SK-N-SH (cell line): ENCODE measurements around the gene PFDN1. TPM values are rescaled to one million over a fixed set of nuclear protein-coding genes. Genes with fewer than 3 reads are reported as not detected.

Experiments
- CTCF ChIA-PET: fragments of 300-600, 350-600 bp; formaldehyde crosslinking; extraction: SDS; loops from one replicate; lab custom pipeline; 2021; lab: Yijun Ruan, JAX
- POLR2A ChIA-PET: fragments of 350-600 bp; sonication (Branson Sonifier 250); formaldehyde crosslinking; extraction: SDS; loops from one replicate; lab custom pipeline; 2020; ENCODE audit warnings: antibody characterized with exemption, inconsistent platforms; lab: Yijun Ruan, JAX
- DNase-seq: peaks from one replicate; pipeline ENCODE4 v3.0.0; 2012
- H2AFZ ChIP-seq: fragments of 200-600 bp; sonication (generic); 2 replicates; pipeline ENCODE4 v1.8.1; 2016; ENCODE audit warnings: antibody characterized with exemption, mild to moderate bottlenecking, low read depth
- H3F3A ChIP-seq: fragments of 200-600 bp; sonication (generic); replicated peaks from 2 replicates; pipeline ENCODE3; 2016; ENCODE audit warnings: antibody characterized with exemption, mild to moderate bottlenecking; ENCODE audit not compliant: insufficient read depth
- H3K27ac ChIP-seq, 2 experiments: fragments of 200-500 bp in 1 of 2; fragments of 200-600 bp in 1 of 2; sonication (Bioruptor generic) in 1 of 2; sonication (generic), shearing (Covaris generic) in 1 of 2; 2 replicates each; pipeline versions ENCODE4 v1.5.1 to v1.6.1; 2014 to 2016; ENCODE audit warnings: low read depth in 2 of 2, inconsistent platforms in 1 of 2, low read length in 1 of 2, mild to moderate bottlenecking in 1 of 2, mixed read lengths in 1 of 2
- H3K27me3 ChIP-seq: fragments of 200-600 bp; sonication (generic), shearing (Covaris generic); 2 replicates; pipeline ENCODE4 v1.6.1; 2016; ENCODE audit warnings: mixed run types; ENCODE audit not compliant: insufficient read depth
- H3K36me3 ChIP-seq, 2 experiments: fragments of 200-500 bp in 1 of 2; fragments of 200-600 bp in 1 of 2; sonication (Bioruptor generic) in 1 of 2; sonication (generic) in 1 of 2; replicated peaks in 1 of 2; 2 replicates each; pipeline versions ENCODE3 to v1.5.1; 2014 to 2016; ENCODE audit warnings: low read length in 1 of 2, mild to moderate bottlenecking in 1 of 2; ENCODE audit not compliant: insufficient read depth in 2 of 2, control insufficient read depth in 1 of 2
- H3K4me1 ChIP-seq, 2 experiments: fragments of 200-500 bp in 1 of 2; fragments of 200-600 bp in 1 of 2; sonication (Bioruptor generic) in 1 of 2; sonication (generic), shearing (Covaris generic) in 1 of 2; 2 replicates each; pipeline versions ENCODE4 v1.5.1 to v1.6.1; 2014 to 2016; ENCODE audit warnings: low read depth in 1 of 2, low read length in 1 of 2, mixed run types in 1 of 2; ENCODE audit not compliant: insufficient read depth in 2 of 2, control insufficient read depth in 1 of 2
- H3K4me2 ChIP-seq: fragments of 200-600 bp; sonication (generic), shearing (Covaris generic); 2 replicates; pipeline ENCODE4 v1.6.1; 2017; ENCODE audit warnings: mixed run types
- H3K4me3 ChIP-seq, 2 experiments: fragments of 200-500 bp in 1 of 2; fragments of 200-600 bp in 1 of 2; sonication (Bioruptor generic) in 1 of 2; sonication (generic), shearing (Covaris generic) in 1 of 2; 2 replicates each; pipeline versions ENCODE4 v1.5.1 to v1.8.1; 2014 to 2016; ENCODE audit warnings: low read depth in 2 of 2, inconsistent platforms in 1 of 2, low read length in 1 of 2, mild to moderate bottlenecking in 1 of 2, mixed read lengths in 1 of 2, moderate library complexity in 1 of 2
- H3K79me2 ChIP-seq: fragments of 200-600 bp; sonication (generic); 2 replicates; pipeline ENCODE4 v1.8.1; 2017; ENCODE audit warnings: mild to moderate bottlenecking; ENCODE audit not compliant: insufficient read depth
- H3K9ac ChIP-seq: fragments of 200-600 bp; sonication (generic); 2 replicates; pipeline ENCODE4 v1.6.1; 2017; ENCODE audit warnings: mixed run types
- H3K9me2 ChIP-seq: fragments of 200-600 bp; sonication (generic); 2 replicates; pipeline ENCODE4 v1.6.1; 2017; ENCODE audit warnings: mixed run types
- H3K9me3 ChIP-seq: fragments of 200-600 bp; sonication (generic); 2 replicates; pipeline ENCODE4 v1.6.1; 2017; ENCODE audit warnings: mixed run types, mild to moderate bottlenecking, moderate library complexity
- H4K20me1 ChIP-seq: fragments of 200-600 bp; sonication (generic); 2 replicates; pipeline ENCODE4 v1.6.1; 2017; ENCODE audit warnings: mild to moderate bottlenecking, mixed run types; ENCODE audit not compliant: insufficient read depth
- ELF1 ChIP-seq: IDR thresholded peaks from 2 replicates; pipeline ENCODE4 v1.4.0; 2012
- EP300 ChIP-seq, 2 experiments: IDR thresholded peaks; 2 replicates each; pipeline versions ENCODE4 v1.4.0 to v1.6.1; 2012; ENCODE audit warnings: borderline replicate concordance in 1 of 2, low read depth in 1 of 2, low read length in 1 of 2
- FOSL2 ChIP-seq: IDR thresholded peaks from 2 replicates; pipeline ENCODE4 v1.4.0; 2012; ENCODE audit warnings: low read depth, mild to moderate bottlenecking, moderate library complexity, borderline replicate concordance
- FOXJ3 ChIP-seq: sonication (generic); formaldehyde crosslinking; IDR thresholded peaks from 2 replicates; pipeline ENCODE4 v1.5.1; 2020; ENCODE audit warnings: mild to moderate bottlenecking, missing genetic modification reagents
- FOXM1 ChIP-seq: IDR thresholded peaks from 2 replicates; pipeline ENCODE4 v1.4.0; 2012; ENCODE audit warnings: low read depth, mild to moderate bottlenecking
- JUND ChIP-seq: IDR thresholded peaks from 2 replicates; pipeline ENCODE4 v1.4.0; 2012
- MXI1 ChIP-seq: IDR thresholded peaks from 2 replicates; pipeline ENCODE4 v1.6.1; 2012; ENCODE audit warnings: mild to moderate bottlenecking, low read depth, low read length, improper control_type of control experiment
- NRF1 ChIP-seq: IDR thresholded peaks from 2 replicates; pipeline ENCODE4 v1.6.1; 2012; ENCODE audit warnings: low read depth, mild to moderate bottlenecking, low read length
- PBX3 ChIP-seq: IDR thresholded peaks from 2 replicates; pipeline ENCODE4; 2012
- RXRA ChIP-seq: IDR thresholded peaks from 2 replicates; pipeline ENCODE4 v1.4.0; 2012; ENCODE audit warnings: low read depth, mild to moderate bottlenecking, borderline replicate concordance
- SIN3A ChIP-seq: IDR thresholded peaks from 2 replicates; pipeline ENCODE4 v1.6.1; 2012; ENCODE audit warnings: low read depth, mild to moderate bottlenecking, low read length, moderate library complexity, borderline replicate concordance
- SMC3 ChIP-seq: IDR thresholded peaks from 2 replicates; pipeline ENCODE4 v1.6.1; 2012; ENCODE audit warnings: low read depth, low read length, improper control_type of control experiment
- TCF12 ChIP-seq: IDR thresholded peaks from 2 replicates; pipeline ENCODE4 v1.4.0; 2012
- TEAD4 ChIP-seq: IDR thresholded peaks from 2 replicates; pipeline ENCODE4 v1.4.0; 2012; ENCODE audit warnings: mild to moderate bottlenecking, borderline replicate concordance; ENCODE audit not compliant: insufficient read depth
- USF2 ChIP-seq: fragments of 150-350 bp; IDR thresholded peaks from 2 replicates; pipeline ENCODE4 v1.6.1; 2017; ENCODE audit warnings: antibody characterized with exemption, low read length, low read depth, borderline replicate concordance
- YY1 ChIP-seq: IDR thresholded peaks from 2 replicates; pipeline ENCODE4 v1.4.0; 2012; ENCODE audit warnings: low read depth, mild to moderate bottlenecking
- ZBTB33 ChIP-seq: IDR thresholded peaks from 2 replicates; pipeline ENCODE4 v1.4.0; 2012; ENCODE audit warnings: low read depth, borderline replicate concordance
- WGBS: methylation state at CpG from one replicate; pipeline ENCODE4 v1.1.6; 2017; ENCODE audit warnings: low lambda C conversion rate; 5-methylcytosine and 5-hydroxymethylcytosine counted together
- polyA plus RNA-seq, 3 experiments: library from polyadenylated mRNA; depleted of rRNA; stranded (reverse); fragments of >200 nt; gene quantifications; 2 replicates each; pipeline ENCODE4 v1.2.3, GENCODE V29; 2012
- TF ChIP-seq, protein P1 (sequence below): IDR thresholded peaks from 2 replicates; pipeline ENCODE4 v1.4.0; 2012; ENCODE audit warnings: low read depth
- TF ChIP-seq, protein P2 (sequence below): fragments of 150-350 bp; IDR thresholded peaks from 2 replicates; pipeline ENCODE4 v1.6.1; 2016; ENCODE audit warnings: mild to moderate bottlenecking, low read depth, low read length

The PFDN1 gene
- polyA plus RNA-seq, 1 of the 3 experiments (the other 2 are of a cell fraction): 55.2 TPM

DNA sequence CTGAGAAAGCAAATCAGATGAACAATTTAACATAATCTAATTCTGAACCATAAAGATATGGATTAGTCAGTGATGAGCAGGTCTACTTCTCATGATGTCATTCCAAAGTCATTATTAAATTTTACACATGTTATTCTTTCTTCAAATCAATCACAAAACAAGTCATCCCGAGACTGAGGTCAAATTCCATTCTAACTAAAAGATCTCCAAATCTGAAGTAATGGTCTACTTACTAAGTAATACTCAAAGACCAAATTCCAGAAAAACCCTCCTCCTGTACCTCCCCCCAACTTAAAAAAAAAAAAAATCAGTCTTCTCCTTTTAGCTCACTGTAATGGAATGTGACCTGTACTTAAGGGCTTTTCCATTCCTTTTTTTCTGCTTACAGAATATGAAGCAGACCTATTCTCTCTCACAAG lies 4.7 kb downstream of the PFDN1 start:
- Histone ChIP-seq H3K4me2 (peak overlapping the region; percentile 59), H3K27ac (peak overlapping the region in 1 of 2 experiments; percentile 96; a peak in 3 of 4 replicates), H3K9me3 (no peaks in the 10 kb centered on the region), H2AFZ (no peak overlapping the region), H3K4me1 (peaks cover 3 to 61% of the 10 kb centered on the region in 2 experiments; a peak in 3 of 4 replicates), H3K36me3 (peaks cover 3 to 15% of the 10 kb centered on the region in 2 experiments), H3K27me3 (no peaks in the 10 kb centered on the region), H4K20me1 (peaks cover 4% of the 10 kb centered on the region; the same call in 1 of the 2 replicates), H3F3A (peaks cover 49% of the 10 kb centered on the region), H3K9me2 (no peaks in the 10 kb centered on the region), H3K4me3 (no peak overlapping the region), H3K9ac (peak overlapping the region; percentile 51; the same call in 1 of the 2 replicates), H3K79me2 (peaks cover 81% of the 10 kb centered on the region)
- ChIA-PET POLR2A (no interaction called here), CTCF (interaction anchor here (1.2 kb wide), 1 partner anchor 48 kb away, joined by 5 read pairs; the partner anchor contains the start of gene HBEGF)
- 5% methylated on average over 1 of the region's 1 CpG for WGBS
- no peak for TF ChIP-seq MXI1
- no peak for TF ChIP-seq SMC3
- TF ChIP-seq, protein P1, sequence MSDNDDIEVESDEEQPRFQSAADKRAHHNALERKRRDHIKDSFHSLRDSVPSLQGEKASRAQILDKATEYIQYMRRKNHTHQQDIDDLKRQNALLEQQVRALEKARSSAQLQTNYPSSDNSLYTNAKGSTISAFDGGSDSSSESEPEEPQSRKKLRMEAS: no peak
- no peak for TF ChIP-seq ELF1
- TF ChIP-seq, protein P2, sequence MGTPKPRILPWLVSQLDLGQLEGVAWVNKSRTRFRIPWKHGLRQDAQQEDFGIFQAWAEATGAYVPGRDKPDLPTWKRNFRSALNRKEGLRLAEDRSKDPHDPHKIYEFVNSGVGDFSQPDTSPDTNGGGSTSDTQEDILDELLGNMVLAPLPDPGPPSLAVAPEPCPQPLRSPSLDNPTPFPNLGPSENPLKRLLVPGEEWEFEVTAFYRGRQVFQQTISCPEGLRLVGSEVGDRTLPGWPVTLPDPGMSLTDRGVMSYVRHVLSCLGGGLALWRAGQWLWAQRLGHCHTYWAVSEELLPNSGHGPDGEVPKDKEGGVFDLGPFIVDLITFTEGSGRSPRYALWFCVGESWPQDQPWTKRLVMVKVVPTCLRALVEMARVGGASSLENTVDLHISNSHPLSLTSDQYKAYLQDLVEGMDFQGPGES: no peak
- TF ChIP-seq PBX3: peak; percentile 76
- no peak for TF ChIP-seq YY1
- TF ChIP-seq FOXJ3: no peak
- TF ChIP-seq USF2: no peak
- 0 out of 2 replicates have a peak, but pooled peaks have one; percentile 14 for TF ChIP-seq ZBTB33
- TF ChIP-seq RXRA: peak; percentile 78
- peak; percentile 48; the same call in 1 of the 2 replicates for TF ChIP-seq TEAD4
- TF ChIP-seq FOSL2: peak; percentile 46; the same call in 1 of the 2 replicates
- TF ChIP-seq NRF1: no peak
- TF ChIP-seq TCF12: peak; percentile 70
- TF ChIP-seq JUND: peak; percentile 65
- peak in 1 of 2 experiments; percentile 21; a peak in 1 of 4 replicates for TF ChIP-seq EP300 (IDR thresholded peaks at IDR 0.05; ENCODE audit: borderline replicate concordance in 1 of 2, low read depth in 1 of 2, low read length in 1 of 2)
- no peak for TF ChIP-seq SIN3A
- no peak for TF ChIP-seq FOXM1
- no peak for DNase-seq
